Measurements from ENCODE around the gene SP4.

Gene SP4

GRCh38 chr7:21427871-21428658, at the start of gene SP4:
Gene SP4, plus strand, starts transcription at chr7:21428083. Its CDS starts 169 bp downstream, at chr7:21428252.
- in situ Hi-C loops (cut with MboI; ENCODE audit: low sequenced_read_pairs) = no loop called here

DNA sequence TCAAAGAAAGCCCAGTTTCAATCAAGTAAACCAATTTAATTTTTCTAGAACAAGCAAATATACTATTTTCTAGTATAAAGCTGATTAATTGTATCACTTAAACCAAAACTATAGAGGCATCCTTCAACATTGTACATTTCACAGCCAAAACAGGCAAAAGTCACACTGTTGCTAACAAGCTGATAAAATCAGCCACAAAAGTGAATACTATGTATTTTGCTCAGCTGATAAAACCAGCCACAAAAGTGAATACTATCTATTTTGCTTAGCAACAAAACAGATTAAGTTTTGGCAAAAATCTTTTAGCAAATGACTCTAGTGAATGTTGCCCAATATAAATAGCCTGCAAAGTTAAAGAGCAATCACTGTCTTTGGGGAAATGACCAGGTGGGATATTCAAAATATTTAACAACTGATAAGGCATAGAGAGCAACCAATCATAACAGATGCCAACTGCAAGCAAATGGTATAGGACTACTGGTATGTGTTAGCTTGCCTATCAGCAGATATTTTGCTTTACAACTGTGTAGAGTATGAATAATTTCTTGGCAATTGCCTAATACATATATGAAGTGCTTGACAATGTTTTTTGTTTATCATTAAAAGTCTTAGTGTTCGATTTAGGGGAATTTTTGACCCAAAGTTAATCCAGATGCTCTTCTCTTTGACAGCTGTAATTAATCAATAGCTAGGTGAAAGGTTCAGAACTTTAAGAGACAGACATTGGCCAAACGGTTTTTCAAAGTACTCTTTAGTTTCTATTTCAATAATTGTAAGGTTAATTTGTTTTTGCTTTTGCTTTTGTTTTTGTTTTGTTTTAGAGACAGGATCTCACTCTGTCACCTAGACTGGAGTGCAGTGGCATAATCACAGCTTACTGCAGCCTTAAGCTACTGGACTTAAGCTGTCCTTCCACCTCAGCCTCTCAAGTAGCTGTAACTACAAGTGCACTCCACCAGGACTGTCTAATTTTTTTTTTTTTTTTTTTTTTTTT, 44.4 kb upstream of the SP4 start:
- in situ Hi-C loops (cut with MboI; ENCODE audit: low sequenced_read_pairs) = no loop called here

GRCh38 chr7:21393937-21394336, 33.9 kb upstream of the SP4 start:
- in situ Hi-C loops (cut with MboI; ENCODE audit: low sequenced_read_pairs) = no loop called here

DNA sequence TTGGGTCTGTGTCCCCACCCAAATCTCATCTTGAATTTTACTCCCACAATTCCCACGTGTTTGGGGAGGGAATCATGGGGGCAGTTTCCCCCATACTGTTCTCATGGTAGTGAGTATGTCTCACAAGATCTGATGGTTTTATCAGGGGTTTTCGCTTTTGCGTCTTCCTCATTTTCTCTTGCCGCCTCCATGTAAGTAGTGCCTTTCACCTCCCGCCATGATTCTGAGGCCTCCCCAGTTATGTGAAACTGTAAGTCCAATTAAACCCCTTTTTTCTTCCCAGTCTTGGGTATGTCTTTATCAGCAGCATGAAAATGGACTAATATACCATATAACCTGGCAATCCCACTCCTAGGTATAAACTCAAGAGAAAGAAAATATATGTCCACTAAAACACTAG, 25.9 kb upstream of the SP4 start:
- in situ Hi-C loops (cut with MboI; ENCODE audit: low sequenced_read_pairs) = no loop called here

GRCh38 chr7:21407796-21408480, 19.9 kb upstream of the SP4 start:
- in situ Hi-C loops (cut with MboI; ENCODE audit: low sequenced_read_pairs) = no loop called here

GRCh38 chr7:21408481-21408820, 19.4 kb upstream of the SP4 start:
- in situ Hi-C loops (cut with MboI; ENCODE audit: low sequenced_read_pairs) = no loop called here

DNA sequence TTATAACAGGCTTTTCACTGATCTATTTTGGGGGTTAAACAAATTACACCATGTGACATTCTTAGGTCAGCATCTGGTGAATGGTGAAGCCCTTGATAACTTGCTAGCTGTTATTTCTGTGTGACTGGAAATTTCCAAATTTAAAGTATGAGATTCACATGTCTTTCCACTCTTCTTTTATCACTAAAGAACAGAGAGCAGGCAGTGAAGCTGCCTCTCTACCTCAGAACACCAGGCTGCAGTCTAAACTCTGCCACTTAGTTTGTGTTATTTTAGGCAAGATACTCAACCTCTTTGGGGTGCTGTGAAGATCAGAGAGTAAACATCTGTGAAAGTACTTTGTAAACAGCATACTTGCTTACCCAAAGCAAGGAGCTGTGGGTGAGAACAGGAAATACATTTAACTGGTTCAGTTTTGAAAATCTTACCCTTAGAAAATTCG, 15.5 kb upstream of the SP4 start:
- in situ Hi-C loops (cut with MboI; ENCODE audit: low sequenced_read_pairs) = no loop called here

DNA sequence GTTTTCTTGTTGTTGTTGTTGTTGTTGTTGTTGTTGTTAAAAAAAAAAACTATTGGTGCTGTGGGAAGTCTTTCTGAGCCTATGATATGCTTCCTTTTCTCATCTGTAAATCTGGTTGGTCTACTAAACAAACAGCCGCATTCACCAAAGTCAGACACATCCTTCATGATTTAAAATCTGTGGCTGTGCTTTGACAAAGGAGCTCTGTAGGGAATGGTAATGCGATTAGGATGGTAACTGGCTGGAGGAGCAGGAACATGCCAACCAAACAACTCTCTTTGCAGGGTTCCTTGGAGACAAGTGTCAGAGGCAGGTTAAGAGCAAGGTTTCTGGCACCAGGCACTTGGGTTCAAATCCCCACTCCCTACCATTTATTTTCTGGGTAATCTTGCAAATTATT, 14.9 kb upstream of the SP4 start:
- in situ Hi-C loops (cut with MboI; ENCODE audit: low sequenced_read_pairs) = no loop called here

DNA sequence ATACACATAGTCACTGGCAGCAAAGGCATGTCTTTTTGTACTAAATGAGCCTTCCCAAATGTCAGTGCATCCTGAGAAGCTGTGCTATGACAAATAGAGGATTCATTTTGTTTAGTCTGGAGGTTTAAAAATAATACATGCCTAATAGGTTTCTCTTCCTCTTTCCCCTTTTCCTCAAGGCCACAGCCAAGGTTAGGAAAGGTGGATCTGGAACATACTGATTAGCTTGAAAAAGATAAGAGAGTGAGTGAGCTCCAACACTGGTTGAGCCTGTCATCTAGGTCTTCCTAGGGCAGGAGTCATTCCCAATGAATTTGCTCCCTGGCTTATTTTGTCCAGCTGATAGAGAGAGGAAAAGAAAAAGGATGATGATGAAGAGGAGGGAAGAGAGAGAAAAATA, 14.4 kb upstream of the SP4 start:
- in situ Hi-C loops (cut with MboI; ENCODE audit: low sequenced_read_pairs) = no loop called here

DNA sequence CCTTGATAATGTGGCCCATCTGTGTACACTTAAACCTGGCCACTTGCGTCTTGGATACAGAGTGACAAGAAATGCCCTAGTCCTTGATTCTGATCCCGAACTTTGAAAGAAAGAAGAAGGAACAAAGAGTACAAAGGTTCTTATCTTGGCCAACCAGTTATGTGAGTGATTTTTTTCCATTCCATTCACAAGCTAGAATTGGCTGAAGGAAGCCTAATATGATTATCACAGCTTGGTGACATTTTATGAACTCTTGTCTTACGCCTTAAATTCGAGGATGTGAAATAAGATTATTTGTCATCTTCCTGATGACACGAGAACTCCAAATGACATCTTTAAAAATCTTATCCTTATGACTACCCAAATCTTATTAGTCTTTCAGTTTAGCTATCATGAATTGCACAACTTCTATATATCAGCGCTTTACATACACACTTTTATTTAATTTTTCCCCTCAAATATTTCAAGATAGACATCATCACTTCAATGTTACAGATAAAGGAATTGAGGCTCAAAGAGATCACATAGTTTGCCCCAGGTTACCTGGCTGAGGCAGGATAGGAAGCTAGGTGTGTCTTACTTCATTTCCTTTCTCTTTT, 13.0 kb upstream of the SP4 start:
- in situ Hi-C loops (cut with MboI; ENCODE audit: low sequenced_read_pairs) = no loop called here

DNA sequence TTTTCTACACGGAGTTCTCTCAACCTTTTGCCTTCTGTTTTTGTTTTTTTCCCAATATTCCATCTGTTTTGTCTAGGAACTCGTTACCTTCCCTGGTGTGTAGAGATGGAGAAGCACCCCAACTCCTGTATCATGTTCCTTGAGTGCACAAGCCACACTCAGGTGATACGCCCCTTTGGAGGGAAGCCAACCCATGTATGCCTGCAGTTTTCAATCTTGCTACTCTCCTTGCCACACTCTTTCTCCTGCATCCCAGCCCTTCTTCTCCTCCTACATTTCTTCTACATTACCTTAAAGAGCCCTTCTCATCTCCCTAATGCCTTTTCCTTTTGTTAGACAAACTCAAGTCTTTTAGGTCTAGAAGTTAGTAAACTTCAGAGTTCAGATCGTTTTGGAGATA, 10.2 kb upstream of the SP4 start:
- in situ Hi-C loops (cut with MboI; ENCODE audit: low sequenced_read_pairs) = no loop called here

DNA sequence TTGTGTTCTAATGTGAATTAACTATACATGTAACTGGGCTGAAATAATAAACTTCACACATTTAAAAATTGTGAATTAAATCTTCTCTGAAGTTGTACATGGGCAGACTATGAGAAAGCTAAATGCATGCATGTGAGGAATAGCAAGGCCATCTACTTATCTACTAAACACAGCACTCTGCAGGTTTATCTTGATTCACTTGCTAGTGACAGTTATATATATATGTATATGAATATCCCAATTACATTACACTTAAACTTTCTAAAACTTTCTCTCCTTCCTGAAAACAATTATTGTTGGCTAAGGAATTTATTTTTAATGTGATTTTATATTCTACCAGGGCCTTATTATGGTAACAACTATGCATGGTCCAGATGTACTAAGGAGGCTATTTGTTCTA, 5.1 kb upstream of the SP4 start:
- in situ Hi-C loops (cut with MboI; ENCODE audit: low sequenced_read_pairs) = no loop called here

- in situ Hi-C loops (cut with MboI; ENCODE audit: low sequenced_read_pairs) = no loop called here
Measured at GRCh38 chr7:21425290-21425689, 2.6 kb upstream of the SP4 start.

GRCh38 chr7:21426286-21427181, 1.3 kb upstream of the SP4 start:
- in situ Hi-C loops (cut with MboI; ENCODE audit: low sequenced_read_pairs) = no loop called here

DNA sequence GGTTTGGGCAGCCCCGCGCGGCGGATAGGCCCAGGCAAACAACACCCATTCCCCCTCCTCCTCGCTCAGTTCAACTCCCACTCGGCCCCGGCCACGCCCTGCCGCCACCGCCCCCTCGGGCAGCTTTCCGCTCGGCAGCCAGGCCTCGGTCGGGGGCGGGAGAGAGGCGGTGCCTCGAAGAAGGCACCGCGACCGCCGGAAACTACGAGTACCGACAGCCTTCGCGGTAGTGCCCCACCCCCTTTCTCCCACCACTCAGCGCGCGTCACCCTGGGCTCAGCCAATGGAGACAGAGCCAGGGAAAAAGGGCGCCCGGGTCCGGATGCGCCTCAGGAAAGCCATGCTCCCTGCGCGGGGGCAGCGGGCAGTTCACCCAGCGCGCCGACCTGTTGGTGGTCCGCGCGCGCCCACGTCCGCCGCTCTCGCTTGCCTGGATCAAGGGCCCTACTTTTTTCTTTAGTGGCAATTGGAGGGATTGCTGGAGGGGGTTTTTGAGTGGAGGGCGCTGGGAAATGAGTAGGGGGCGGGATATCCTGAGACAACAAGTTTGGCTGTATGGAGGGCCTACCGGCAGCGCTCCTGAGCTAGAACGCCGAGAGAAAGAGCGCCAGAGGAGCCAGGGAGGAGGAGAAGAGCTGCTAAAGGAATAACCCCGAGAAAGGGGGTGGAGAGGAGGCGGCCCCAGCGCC, 557 bp upstream of the SP4 start:
- in situ Hi-C loops (cut with MboI; ENCODE audit: low sequenced_read_pairs) = no loop called here

DNA sequence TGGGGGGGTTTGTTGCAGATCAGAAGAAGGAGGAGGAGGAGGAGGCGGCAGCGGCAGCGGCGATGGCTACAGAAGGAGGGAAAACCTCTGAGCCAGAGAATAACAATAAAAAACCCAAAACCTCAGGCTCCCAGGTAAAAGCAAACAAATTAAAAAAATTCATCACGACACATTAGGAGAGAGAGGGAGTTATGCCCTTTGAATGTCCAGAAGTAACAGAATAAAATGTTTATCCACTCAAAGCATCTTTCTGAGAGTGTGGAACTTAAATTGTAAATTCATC, 717 bp downstream of the SP4 start:
- in situ Hi-C loops (cut with MboI; ENCODE audit: low sequenced_read_pairs) = no loop called here

GRCh38 chr7:21429021-21429420, 1.1 kb downstream of the SP4 start:
- in situ Hi-C loops (cut with MboI; ENCODE audit: low sequenced_read_pairs) = no loop called here

DNA sequence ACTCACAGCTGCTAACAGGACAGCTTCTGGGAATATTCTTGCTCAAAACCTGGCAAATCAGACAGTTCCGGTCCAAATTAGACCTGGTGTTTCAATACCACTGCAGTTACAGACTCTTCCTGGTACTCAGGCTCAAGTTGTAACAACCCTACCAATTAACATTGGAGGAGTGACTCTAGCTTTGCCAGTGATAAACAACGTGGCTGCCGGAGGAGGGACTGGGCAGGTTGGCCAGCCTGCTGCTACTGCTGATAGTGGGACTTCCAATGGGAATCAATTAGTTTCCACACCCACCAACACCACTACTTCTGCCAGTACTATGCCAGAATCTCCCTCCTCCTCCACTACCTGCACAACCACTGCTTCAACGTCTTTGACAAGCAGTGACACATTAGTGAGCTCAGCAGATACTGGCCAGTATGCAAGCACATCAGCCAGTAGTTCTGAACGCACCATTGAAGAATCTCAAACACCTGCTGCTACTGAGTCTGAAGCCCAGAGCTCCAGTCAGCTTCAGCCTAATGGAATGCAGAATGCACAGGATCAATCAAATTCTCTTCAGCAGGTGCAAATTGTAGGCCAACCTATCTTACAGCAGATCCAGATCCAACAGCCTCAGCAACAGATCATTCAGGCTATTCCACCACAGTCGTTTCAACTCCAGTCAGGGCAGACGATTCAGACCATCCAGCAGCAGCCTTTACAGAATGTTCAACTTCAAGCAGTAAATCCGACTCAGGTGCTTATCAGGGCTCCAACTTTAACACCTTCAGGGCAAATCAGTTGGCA, 2.1 kb downstream of the SP4 start:
- in situ Hi-C loops (cut with MboI; ENCODE audit: low sequenced_read_pairs) = no loop called here

DNA sequence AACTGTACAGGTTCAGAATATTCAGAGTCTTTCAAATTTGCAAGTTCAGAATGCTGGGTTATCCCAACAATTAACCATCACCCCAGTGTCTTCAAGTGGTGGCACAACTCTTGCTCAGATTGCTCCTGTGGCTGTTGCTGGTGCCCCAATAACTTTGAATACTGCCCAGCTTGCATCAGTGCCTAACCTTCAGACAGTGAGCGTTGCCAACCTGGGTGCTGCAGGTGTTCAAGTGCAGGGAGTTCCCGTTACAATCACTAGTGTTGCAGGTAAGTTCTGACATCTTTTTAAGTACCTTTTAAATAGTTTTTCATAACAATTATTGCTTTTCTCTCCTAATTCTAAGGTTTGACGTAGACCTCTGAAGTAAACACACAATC, 2.7 kb downstream of the SP4 start:
- in situ Hi-C loops (cut with MboI; ENCODE audit: low sequenced_read_pairs) = no loop called here
